HG02938 (cell line): ENCODE data around the gene WNT3A.

ENCODE experiments used
- ATAC-seq: cut with Tn5 transposase; IDR thresholded peaks from one replicate; pipeline ENCODE4 v1.9.1; 2021; ENCODE audit warnings: mild to moderate bottlenecking, moderate library complexity; ENCODE audit not compliant: unreplicated experiment

The WNT3A gene

GRCh38 chr1:228096416-228097332 lies 89.9 kb downstream of the WNT3A start:
- no peak for ATAC-seq

DNA sequence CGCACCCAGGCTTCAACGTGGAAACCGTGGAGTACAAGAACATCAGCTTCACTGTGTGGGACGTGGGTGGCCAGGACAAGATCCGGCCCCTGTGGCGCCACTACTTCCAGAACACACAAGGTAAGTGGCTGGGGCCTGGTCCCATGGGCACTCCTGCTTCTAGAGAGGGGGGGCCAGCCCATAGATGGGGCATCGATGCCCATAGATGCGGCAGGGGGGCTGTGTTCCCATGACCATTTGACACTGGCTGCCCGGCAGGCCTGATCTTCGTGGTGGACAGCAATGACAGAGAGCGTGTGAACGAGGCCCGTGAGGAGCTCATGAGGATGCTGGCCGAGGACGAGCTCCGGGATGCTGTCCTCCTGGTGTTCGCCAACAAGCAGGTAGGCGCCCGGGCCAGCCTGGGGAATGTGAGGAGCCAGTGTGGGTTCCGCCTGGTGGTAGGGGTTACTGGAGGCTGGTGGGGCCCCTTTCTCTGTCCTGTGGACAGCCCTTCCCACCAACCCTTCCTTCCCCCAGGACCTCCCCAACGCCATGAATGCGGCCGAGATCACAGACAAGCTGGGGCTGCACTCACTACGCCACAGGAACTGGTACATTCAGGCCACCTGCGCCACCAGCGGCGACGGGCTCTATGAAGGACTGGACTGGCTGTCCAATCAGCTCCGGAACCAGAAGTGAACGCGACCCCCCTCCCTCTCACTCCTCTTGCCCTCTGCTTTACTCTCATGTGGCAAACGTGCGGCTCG lies 90.7 kb downstream of the WNT3A start:
- ATAC-seq: no peak

GRCh38 chr1:228098323-228098931 lies 91.6 kb downstream of the WNT3A start:
- ATAC-seq: no peak

DNA sequence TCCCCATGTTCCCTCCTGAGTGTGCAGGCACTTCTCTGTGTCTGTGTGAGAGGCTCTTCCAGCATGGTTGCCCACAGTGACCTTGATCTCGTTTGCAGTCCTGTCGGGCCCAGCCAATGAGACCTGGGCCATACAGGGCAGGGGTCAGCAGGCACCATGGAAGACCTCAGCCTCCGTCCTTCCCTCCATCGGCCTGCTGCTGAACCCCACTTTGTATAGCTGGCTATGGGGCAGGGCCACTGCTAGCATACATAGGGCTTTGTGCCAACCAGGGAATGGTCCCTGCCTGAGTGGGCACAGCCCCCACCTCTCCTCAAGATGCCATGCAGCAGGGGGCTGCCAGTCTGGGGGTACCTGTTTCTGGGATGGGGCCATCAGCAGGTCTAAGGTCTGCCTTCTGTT lies 92.5 kb downstream of the WNT3A start:
- ATAC-seq: no peak

GRCh38 chr1:228100822-228101613 lies 94.2 kb downstream of the WNT3A start:
- ATAC-seq: no peak

DNA sequence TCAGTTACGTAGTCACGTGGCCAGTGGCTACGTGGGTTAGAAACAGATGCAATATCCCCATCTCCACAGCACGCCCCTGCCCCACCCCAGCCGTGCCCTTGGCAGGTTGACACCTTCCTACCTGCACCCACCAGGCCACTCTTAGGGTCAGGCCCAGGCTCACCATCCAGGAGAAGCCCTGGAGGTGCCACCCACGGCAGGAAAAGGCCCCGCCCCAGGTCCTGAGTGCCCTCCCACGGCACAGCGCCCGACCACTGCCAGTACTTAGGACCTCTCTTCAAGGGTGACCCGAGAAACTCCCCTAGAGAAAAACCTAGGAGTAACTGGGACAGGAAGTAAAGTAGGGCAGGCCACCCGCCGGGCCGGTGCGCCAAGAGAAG lies 94.8 kb downstream of the WNT3A start:
- ATAC-seq: peak; percentile 0

- ATAC-seq: peak; percentile 24
Observed at GRCh38 chr1:228101994-228102790, 95.4 kb downstream of the WNT3A start.

- peak; percentile 63 for ATAC-seq
Observed at GRCh38 chr1:228102791-228103620, 96.2 kb downstream of the WNT3A start, which contains the start of gene C1orf35. Gene C1orf35 (minus strand): TSS chr1:228103325. CDS start chr1:228103227, 98 bp downstream.

DNA sequence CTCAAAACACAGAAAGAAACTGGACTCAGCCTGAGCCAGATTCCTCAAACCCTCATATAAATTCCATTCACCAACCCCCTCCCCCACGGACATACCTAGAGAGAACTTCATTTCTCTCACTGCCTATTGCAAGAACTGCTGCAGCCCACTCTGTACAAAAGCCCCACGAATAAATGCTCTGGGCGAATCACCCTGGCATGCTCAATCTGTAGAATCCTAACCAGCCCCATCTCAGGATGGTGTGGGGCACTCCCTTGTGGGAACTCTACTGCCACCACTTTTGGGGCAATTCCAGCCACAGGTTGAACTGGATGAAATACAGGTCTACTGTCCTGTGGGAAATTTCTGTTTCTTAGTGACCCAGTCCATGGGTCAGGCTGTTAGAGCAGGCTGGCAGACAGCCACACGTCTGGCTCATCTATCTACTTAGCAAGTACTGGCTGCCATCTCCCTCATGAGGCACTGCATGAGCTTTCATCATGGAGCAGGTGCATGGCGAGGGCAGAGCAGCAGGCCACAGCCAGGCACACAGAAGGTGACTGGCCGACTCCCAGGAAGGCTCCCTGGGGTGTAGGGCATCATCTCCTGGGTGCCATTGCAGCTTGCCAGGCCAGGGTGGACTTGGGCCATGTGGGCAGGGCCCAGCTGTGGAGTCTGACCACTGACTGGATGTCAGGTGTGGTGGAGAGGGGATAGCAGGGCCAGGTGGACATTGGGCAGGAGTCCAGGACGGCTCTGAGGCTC lies 97.9 kb downstream of the WNT3A start:
- ATAC-seq: no peak

DNA sequence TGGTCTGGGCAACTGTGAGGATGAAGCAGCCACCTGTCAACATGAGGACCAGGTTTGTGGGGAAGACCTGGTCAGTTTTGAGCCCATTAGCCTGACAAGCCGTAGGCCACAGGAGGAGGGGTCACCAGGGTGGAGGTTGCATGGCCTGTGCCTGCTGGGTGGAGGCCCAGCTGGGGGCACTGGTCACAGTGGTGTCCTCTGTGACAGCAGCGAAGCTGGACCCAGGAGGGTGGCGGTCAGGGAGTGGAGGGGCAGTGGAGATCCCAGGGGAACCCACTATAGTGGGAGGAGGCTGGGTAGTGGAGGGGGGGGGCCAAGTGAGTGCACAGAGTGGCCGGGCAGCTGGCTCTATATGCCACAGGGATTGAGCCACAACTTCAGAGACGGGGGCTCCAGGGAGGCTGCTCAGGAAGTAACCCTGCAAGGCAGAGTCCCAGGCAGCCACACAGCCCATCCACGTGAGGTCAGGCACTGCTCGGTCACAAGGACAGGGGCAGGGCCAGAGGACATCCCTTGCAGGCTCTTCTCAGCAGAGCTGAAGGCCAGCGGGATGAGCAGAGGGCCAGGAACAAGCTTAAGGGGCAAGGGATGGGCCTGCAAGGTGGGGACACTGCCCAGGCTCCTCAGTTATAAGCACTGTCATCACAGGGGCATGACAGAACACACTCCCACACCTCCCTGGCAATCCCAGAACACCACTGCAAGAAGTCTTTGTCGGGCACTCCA lies 98.6 kb downstream of the WNT3A start:
- no peak for ATAC-seq

DNA sequence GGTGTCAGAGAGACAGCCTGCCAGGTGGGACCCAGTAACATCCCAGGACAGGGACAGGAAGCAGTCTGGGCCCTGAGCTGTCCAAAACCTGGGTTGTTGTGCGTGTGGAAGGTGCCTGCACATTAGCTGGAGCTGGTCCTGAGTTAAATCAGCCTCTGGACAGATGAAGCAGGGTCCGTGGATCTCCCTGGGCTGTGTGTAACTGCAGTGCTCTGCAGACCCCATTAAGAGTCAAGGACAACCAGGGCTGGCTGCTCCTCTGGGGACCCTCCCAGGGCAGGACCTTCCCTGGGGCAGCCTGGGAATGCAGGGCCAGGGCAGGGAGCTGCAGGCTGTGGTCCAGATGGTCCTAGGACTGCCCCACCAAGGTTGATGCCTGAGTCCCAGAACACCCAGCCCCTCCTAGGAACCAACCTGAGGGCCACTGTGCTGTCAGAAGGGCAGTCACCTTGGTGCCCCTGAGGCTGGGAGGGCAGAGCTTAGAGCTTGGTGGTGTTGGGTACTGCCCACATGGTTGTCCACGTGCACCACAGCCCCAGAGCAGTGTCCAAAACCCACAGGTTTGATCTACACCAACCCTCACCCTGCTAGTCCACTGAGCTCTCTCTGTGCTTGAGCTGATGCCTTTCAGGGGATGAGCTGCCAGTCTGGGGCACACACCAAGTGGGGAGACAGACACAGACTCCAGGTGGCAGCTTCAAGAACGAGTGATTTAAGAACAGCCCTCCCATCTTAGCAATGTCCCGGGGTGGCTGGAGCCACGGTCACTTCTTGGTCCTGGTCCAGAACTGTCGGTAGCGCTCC lies 99.4 kb downstream of the WNT3A start:
- no peak for ATAC-seq

DNA sequence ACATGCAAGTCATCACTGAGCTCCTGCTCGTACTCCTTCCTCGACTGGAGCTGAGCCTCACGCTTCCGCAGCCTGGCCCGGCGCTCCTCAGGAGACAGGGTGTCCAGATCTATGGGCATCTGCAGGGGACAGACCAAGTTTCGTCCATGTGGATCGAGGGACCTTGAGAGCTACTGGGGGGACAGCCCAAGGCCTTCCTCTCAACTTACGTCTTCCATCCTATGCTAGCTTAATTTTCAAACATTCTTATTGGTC lies 99.9 kb downstream of the WNT3A start:
- no peak for ATAC-seq

DNA sequence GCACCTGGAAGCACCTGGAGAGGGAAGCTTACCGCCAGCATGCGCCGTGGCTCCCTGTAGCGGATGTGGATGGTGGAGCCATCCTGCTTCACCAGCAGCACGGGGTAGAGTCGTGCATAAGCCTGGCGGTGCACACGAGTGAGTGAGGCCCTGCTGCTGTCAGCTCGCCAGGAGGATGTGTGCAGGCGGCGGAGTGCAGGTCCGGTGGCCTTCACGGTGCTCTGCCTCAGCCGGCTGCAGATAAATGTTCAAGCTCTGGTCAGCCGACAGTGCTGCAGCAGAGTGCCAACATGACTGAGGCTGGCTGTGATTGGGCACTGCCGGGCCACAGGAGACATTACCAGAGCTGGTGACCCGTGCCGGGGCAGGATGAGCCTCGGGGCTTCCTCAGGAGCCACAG lies 100.8 kb downstream of the WNT3A start:
- ATAC-seq: no peak

GRCh38 chr1:228108055-228108690 lies 101.4 kb downstream of the WNT3A start:
- no peak for ATAC-seq

DNA sequence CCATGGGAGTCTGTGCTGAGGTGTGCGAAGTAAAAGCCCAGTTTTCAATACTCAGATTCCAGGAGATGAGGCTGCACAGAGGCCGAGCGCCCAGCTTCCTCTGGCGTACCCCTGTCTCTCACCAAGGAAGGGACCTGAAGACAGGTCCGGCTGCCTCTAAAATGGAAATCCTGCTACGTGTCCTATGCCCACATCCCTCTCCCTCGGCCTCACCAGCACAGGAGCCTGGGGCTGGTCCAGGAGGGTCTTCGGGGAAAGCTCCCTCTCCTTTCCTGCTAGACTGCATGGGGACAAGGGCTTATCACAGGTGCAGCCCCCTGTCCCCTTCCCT lies 101.9 kb downstream of the WNT3A start:
- ATAC-seq: no peak

- peak; percentile 89 for ATAC-seq
Observed at GRCh38 chr1:228109073-228109961, 102.5 kb downstream of the WNT3A start, which contains the start of gene MRPL55. Gene MRPL55 (minus strand): TSS chr1:228109299. CDS start chr1:228108260, 1,039 bp downstream.
